NT2/D1 (cell line): ENCODE measurements around the gene MAP2.

Experiments used
- SUZ12 ChIP-seq: IDR thresholded peaks from 2 replicates; pipeline ENCODE4 v1.6.1; 2011; ENCODE audit not compliant: insufficient read length, insufficient read depth; ENCODE audit errors: extremely low read depth
- ZNF274 ChIP-seq: IDR thresholded peaks from 2 replicates; pipeline ENCODE4 v1.6.1; 2011; ENCODE audit warnings: mild to moderate bottlenecking, low read depth, low read length

DNA sequence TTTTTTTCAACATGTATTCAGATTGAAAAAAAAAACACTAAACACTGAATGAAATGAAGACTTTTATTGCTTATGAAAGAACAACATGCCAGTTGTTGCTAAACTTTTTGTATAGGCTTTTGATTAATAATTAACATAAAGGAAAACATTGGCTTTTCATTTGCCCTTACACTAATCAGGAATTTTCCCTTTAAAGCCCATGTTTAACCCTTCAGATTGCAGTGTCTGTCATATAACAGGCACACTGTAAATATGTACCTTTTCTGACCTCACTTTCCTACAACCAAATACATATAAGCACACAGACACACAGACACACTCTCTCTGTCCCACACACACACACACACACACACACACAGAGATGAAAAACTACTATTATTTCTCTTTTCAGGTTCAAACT lies 84.4 kb downstream of the MAP2 start:
- no peak for TF ChIP-seq ZNF274
- TF ChIP-seq SUZ12: no peak
